H1 (cell line): ENCODE data around the gene GAS2L1. TPM values are rescaled to one million over a fixed set of nuclear protein-coding genes. Genes with fewer than 3 reads are reported as not detected.

ENCODE experiments used
- CTCF ChIA-PET: fragments of 300-600 bp; sonication (Branson Sonifier 250); formaldehyde crosslinking; loops from one replicate; lab custom pipeline; 2021; ENCODE audit not compliant: partially characterized antibody; lab: Charles Lee
- POLR2A ChIA-PET: fragments of 300-600 bp; sonication (Branson Sonifier 250); formaldehyde crosslinking; loops from one replicate; lab custom pipeline; 2021; ENCODE audit warnings: inconsistent platforms; ENCODE audit not compliant: partially characterized antibody; lab: Charles Lee
- DNase-seq, 2 experiments: peaks; one replicate each; pipeline versions ENCODE4 v3.0.0 to v3.0.0-alpha.2; 2010 to 2022; ENCODE audit warnings: low spot score in 2 of 2, low read depth in 1 of 2, mixed read lengths in 1 of 2
- FAIRE-seq: peaks from 2 replicates; lab custom pipeline; 2011; peaks lifted over from hg19 to GRCh38; lab: Jason Lieb, UNC
- H2AFZ ChIP-seq: 2 replicates; pipeline ENCODE4 v1.8.1; 2012; ENCODE audit warnings: low read length, inconsistent platforms
- H2AK5ac ChIP-seq: 2 replicates; pipeline ENCODE4 v1.6.1; 2013; ENCODE audit warnings: low read depth, low read length
- H2BK120ac ChIP-seq: replicated peaks from 2 replicates; pipeline ENCODE3; 2013; ENCODE audit warnings: low read depth, low read length, inconsistent platforms
- H2BK12ac ChIP-seq: 2 replicates; pipeline ENCODE4 v1.6.1; 2013; ENCODE audit warnings: low read depth, low read length
- H2BK15ac ChIP-seq: 2 replicates; pipeline ENCODE4 v1.6.1; 2013; ENCODE audit warnings: low read length
- H2BK20ac ChIP-seq: 2 replicates; pipeline ENCODE4 v1.6.1; 2013; ENCODE audit warnings: low read length
- H2BK5ac ChIP-seq: 2 replicates; pipeline ENCODE4 v1.6.1; 2013; ENCODE audit warnings: low read depth, low read length
- H3K14ac ChIP-seq: 2 replicates; pipeline ENCODE4 v1.6.1; 2013; ENCODE audit warnings: inconsistent platforms; ENCODE audit not compliant: insufficient read length
- H3K18ac ChIP-seq: 2 replicates; pipeline ENCODE4 v1.6.1; 2013; ENCODE audit warnings: low read length; ENCODE audit errors: extremely low read depth
- H3K23ac ChIP-seq: 2 replicates; pipeline ENCODE4 v1.6.1; 2013; ENCODE audit warnings: inconsistent platforms; ENCODE audit not compliant: insufficient read length
- H3K23me2 ChIP-seq: 2 replicates; pipeline ENCODE4 v1.6.1; 2013; ENCODE audit warnings: low read depth, low read length
- H3K27ac ChIP-seq: 2 replicates; pipeline ENCODE4 v1.6.1; 2011; ENCODE audit warnings: low read depth, low read length, inconsistent platforms
- H3K27me3 ChIP-seq, 4 experiments: replicated peaks in 1 of 4; 1 replicate in 1 of 4; 2 replicates in 3 of 4; pipeline versions ENCODE4 v1.6.1 to v1.8.1; 2011 to 2013; ENCODE audit warnings: low read length in 3 of 4, mild to moderate bottlenecking in 3 of 4, inconsistent platforms in 2 of 4, mixed read lengths in 2 of 4, moderate library complexity in 1 of 4; ENCODE audit not compliant: control insufficient read depth in 3 of 4, insufficient read depth in 3 of 4; ENCODE audit errors: extremely low read depth in 1 of 4
- H3K36me3 ChIP-seq, 4 experiments: 2 replicates each; pipeline versions ENCODE4 v1.6.1 to v1.8.1; 2011 to 2013; ENCODE audit warnings: mild to moderate bottlenecking in 4 of 4, low read length in 3 of 4, moderate library complexity in 2 of 4, control low read depth in 1 of 4, inconsistent platforms in 1 of 4; ENCODE audit not compliant: insufficient read depth in 4 of 4, control insufficient read depth in 2 of 4
- H3K4ac ChIP-seq: replicated peaks from 2 replicates; pipeline ENCODE3; 2013; ENCODE audit warnings: low read length, low read depth, mixed read lengths, inconsistent platforms; ENCODE audit not compliant: insufficient read length
- H3K4me1 ChIP-seq, 4 experiments: replicated peaks in 1 of 4; 1 replicate in 1 of 4; 2 replicates in 3 of 4; pipeline versions ENCODE4 v1.6.1 to v1.8.1; 2011 to 2013; ENCODE audit warnings: low read length in 3 of 4, inconsistent platforms in 2 of 4, mixed read lengths in 1 of 4; ENCODE audit not compliant: insufficient read depth in 4 of 4, control insufficient read depth in 3 of 4
- H3K4me2 ChIP-seq, 2 experiments: 2 replicates each; pipeline versions ENCODE4 v1.6.1 to v1.8.1; 2011 to 2013; ENCODE audit warnings: low read depth in 2 of 2, low read length in 2 of 2, control low read depth in 1 of 2, inconsistent platforms in 1 of 2, mild to moderate bottlenecking in 1 of 2; ENCODE audit not compliant: insufficient read depth in 1 of 2
- H3K4me3 ChIP-seq, 4 experiments: fragments of 200-600, 300-600 bp in 1 of 4; sonication (generic), shearing (Covaris generic), sonication (Bioruptor Twin) in 1 of 4; 2 replicates each; pipeline versions ENCODE4 v1.5.1 to v1.8.1; 2011 to 2016; ENCODE audit warnings: low read length in 4 of 4, low read depth in 3 of 4, control low read depth in 2 of 4, inconsistent platforms in 2 of 4, mild to moderate bottlenecking in 2 of 4, mixed read lengths in 1 of 4, moderate library complexity in 1 of 4; ENCODE audit not compliant: insufficient read depth in 2 of 4; ENCODE audit errors: extremely low read depth in 1 of 4
- H3K56ac ChIP-seq: replicated peaks from 2 replicates; pipeline ENCODE3; 2013; ENCODE audit warnings: low read depth, mild to moderate bottlenecking, mixed read lengths, low read length, inconsistent platforms; ENCODE audit not compliant: insufficient read length
- H3K79me1 ChIP-seq: 2 replicates; pipeline ENCODE4 v1.6.1; 2013; ENCODE audit warnings: low read depth, low read length, control low read depth
- H3K79me2 ChIP-seq, 2 experiments: 2 replicates each; pipeline versions ENCODE4 v1.6.1 to v1.8.1; 2012 to 2013; ENCODE audit warnings: low read length in 2 of 2, mild to moderate bottlenecking in 2 of 2, inconsistent platforms in 1 of 2; ENCODE audit not compliant: insufficient read depth in 2 of 2, control insufficient read depth in 1 of 2
- H3K9ac ChIP-seq, 4 experiments: replicated peaks in 1 of 4; 1 replicate in 1 of 4; 2 replicates in 3 of 4; pipeline versions ENCODE4 v1.6.1 to v1.8.1; 2011 to 2013; ENCODE audit warnings: low read depth in 3 of 4, low read length in 3 of 4, control low read depth in 2 of 4, mild to moderate bottlenecking in 2 of 4, moderate library complexity in 2 of 4, inconsistent platforms in 1 of 4; ENCODE audit errors: extremely low read depth in 1 of 4
- H3K9me3 ChIP-seq, 2 experiments: 2 replicates each; pipeline versions ENCODE4 v1.6.1 to v1.8.1; 2012 to 2013; ENCODE audit warnings: mild to moderate bottlenecking in 2 of 2, moderate library complexity in 2 of 2, control low read depth in 1 of 2, inconsistent platforms in 1 of 2, low read depth in 1 of 2, low read length in 1 of 2, mixed read lengths in 1 of 2; ENCODE audit not compliant: insufficient read depth in 2 of 2
- H4K20me1 ChIP-seq, 2 experiments: replicated peaks in 1 of 2; 2 replicates each; pipeline versions ENCODE3 to v1.8.1; 2011 to 2013; ENCODE audit warnings: inconsistent platforms in 2 of 2, low read length in 2 of 2, mild to moderate bottlenecking in 1 of 2; ENCODE audit not compliant: insufficient read depth in 2 of 2, control insufficient read depth in 1 of 2
- H4K5ac ChIP-seq: 2 replicates; pipeline ENCODE4 v1.6.1; 2013; ENCODE audit warnings: low read length, low read depth, mixed read lengths, inconsistent platforms; ENCODE audit not compliant: insufficient read length
- H4K8ac ChIP-seq: 2 replicates; pipeline ENCODE4 v1.8.0; 2013; ENCODE audit warnings: mild to moderate bottlenecking, moderate library complexity, low read length, inconsistent platforms; ENCODE audit not compliant: insufficient read depth; ENCODE audit errors: extremely low read depth
- H4K91ac ChIP-seq: replicated peaks from 2 replicates; pipeline ENCODE3; 2013; ENCODE audit warnings: low read length, mixed read lengths, inconsistent platforms; ENCODE audit not compliant: insufficient read length
- RNF2 ChIP-seq: fragments of 200-900, 300-1000 bp; sonication (generic); IDR thresholded peaks from 2 replicates; pipeline ENCODE4 v1.7.1; 2016; ENCODE audit warnings: borderline replicate concordance, low read depth, mild to moderate bottlenecking, antibody characterized with exemption, low read length; ENCODE audit not compliant: poor library complexity, severe bottlenecking; ENCODE audit errors: missing control alignments
- ZNF274 ChIP-seq: IDR thresholded peaks from 2 replicates; pipeline ENCODE4 v1.7.0; 2012; ENCODE audit warnings: low read length, borderline replicate concordance; ENCODE audit errors: extremely low read depth
- WGBS, 2 experiments: shearing (Covaris generic) in 1 of 2; methylation state at CpG; one replicate each; pipeline versions ENCODE4 v1.1.6 to v1.1.7; 2013 to 2015; ENCODE audit warnings: low lambda C conversion rate in 2 of 2, mixed read lengths in 2 of 2, inconsistent platforms in 1 of 2, low coverage in 1 of 2, missing lambda C conversion rate in 1 of 2; ENCODE audit not compliant: insufficient replicate concordance in 2 of 2, insufficient coverage in 1 of 2, insufficient read length in 1 of 2; ENCODE audit errors: extremely low coverage in 1 of 2, missing lambda C conversion rate in 1 of 2; 5-methylcytosine and 5-hydroxymethylcytosine counted together
- polyA plus RNA-seq, 7 experiments: library from polyadenylated mRNA; depleted of rRNA in 3 of 7; stranded (reverse) in 5 of 7; unstranded in 2 of 7; fragments of >200 nt in 5 of 7; fragments of 200-250 nt in 2 of 7; gene quantifications; 1 replicate in 5 of 7; 2 replicates in 1 of 7; 4 replicates in 1 of 7; pipeline versions ENCODE4 v1.2.1 to v1.2.3, GENCODE V29; 2011 to 2013; ENCODE audit warnings: missing spikeins in 2 of 7, mixed read lengths in 2 of 7
- total RNA-seq: library from RNA; stranded (reverse); fragmentation: NEBNext Ultra II Directional; extraction: Animal tissue kit (Norgen Biotek cat#: 25700); gene quantifications from 2 replicates; pipeline ENCODE4 v1.2.1, GENCODE V29; 2021

Gene GAS2L1
- total and polyA plus RNA-seq, 2 of the 8 experiments (the other 6 are each of a cell fraction or from before 2014, with no cell fraction given) = 3.6 to 10.1 TPM

- Histone ChIP-seq H3K79me2 (no peaks in the 10 kb centered on the region), H3K18ac (no peak overlapping the region), H2AK5ac (no peak overlapping the region), H2BK15ac (no peak overlapping the region), H4K91ac (no peak overlapping the region), H3K4me3 (no peak overlapping the region), H3K4ac (no peak overlapping the region), H4K8ac (no peak overlapping the region), H3K4me1 (no peaks in the 10 kb centered on the region), H4K5ac (no peak overlapping the region), H3K9ac (no peak overlapping the region), H3K36me3 (peaks cover 7 to 37% (median 18%) of the 10 kb centered on the region in 4 experiments; a peak in 7 of 8 replicates), H2BK120ac (no peak overlapping the region), H2BK20ac (no peak overlapping the region), H3K14ac (no peak overlapping the region), H3K56ac (no peak overlapping the region), H2AFZ (no peak overlapping the region), H2BK5ac (no peak overlapping the region), H3K23ac (no peak overlapping the region), H4K20me1 (peaks cover 1 to 12% of the 10 kb centered on the region in 2 experiments), H3K79me1 (no peaks in the 10 kb centered on the region), H3K27ac (no peak overlapping the region), H3K23me2 (no peaks in the 10 kb centered on the region), H3K4me2 (no peak overlapping the region), H3K9me3 (no peaks in the 10 kb centered on the region), H3K27me3 (no peaks in the 10 kb centered on the region), H2BK12ac (no peak overlapping the region)
- ChIA-PET POLR2A (no interaction called here), CTCF (interaction anchor here (1.6 kb wide), 1 partner anchor 14 kb away, joined by 5 read pairs; no protein-coding TSS in a partner anchor)
- DNase-seq (no peak), FAIRE-seq (no peak)
- TF ChIP-seq RNF2 (no peak), ZNF274 (no peak)
- 91% methylated on average over 21 of the region's 23 CpGs; no CpG with 5 or more reads in 1 of the 2 experiments for WGBS, 2 experiments
Observed at GRCh38 chr22:29339381-29340235, 33.2 kb downstream of the GAS2L1 start.
